Ascending aorta (tissue), 2 donors: ENCODE measurements around the gene PPP6R3. TPM values are rescaled to one million over a fixed set of nuclear protein-coding genes. Genes with fewer than 3 reads are reported as not detected.

Experiments used
- DNase-seq, 2 donors: peaks; one replicate each; pipeline ENCODE4 v3.0.0-alpha.2; 2019; ENCODE audit warnings: low spot score in 2 of 2
- H3K27ac ChIP-seq, 2 donors: fragments of 200-600 bp; sonication (generic); one replicate each; pipeline ENCODE4 v1.5.1; 2016 to 2017; ENCODE audit warnings: mild to moderate bottlenecking in 1 of 2
- H3K27me3 ChIP-seq: fragments of 200-600 bp; sonication (generic); one replicate; pipeline ENCODE4 v1.5.1; 2017
- H3K36me3 ChIP-seq, 2 donors: fragments of 200-600 bp; sonication (generic); one replicate each; pipeline ENCODE4 v1.5.1; 2016
- H3K4me1 ChIP-seq, 2 donors: fragments of 200-600 bp; sonication (generic); one replicate each; pipeline ENCODE4 v1.5.1; 2016 to 2017; ENCODE audit warnings: mild to moderate bottlenecking in 1 of 2
- H3K4me3 ChIP-seq, 2 donors: fragments of 200-600 bp; sonication (generic); one replicate each; pipeline ENCODE4 v1.5.1; 2016 to 2017; ENCODE audit warnings: mild to moderate bottlenecking in 1 of 2
- H3K9me3 ChIP-seq, 2 donors: fragments of 200-600 bp; sonication (generic); one replicate each; pipeline ENCODE4 v1.5.1; 2016
- intact Hi-C: fragments of 100-400 bp; cut with DNase I; formaldehyde crosslinking; loops from one replicate; pipeline ENCODE4 v1.15.1; 2023
- total RNA-seq: library from RNA; depleted of rRNA; stranded (reverse); fragments of >200 nt; gene quantifications from one replicate; pipeline ENCODE4 v1.1.0, GENCODE V29; 2016
- TF ChIP-seq, protein P1 (sequence below), 3 experiments: fragments of 200-600 bp in 2 of 3; fragments of 450-650 bp in 1 of 3; sonication (generic) in 2 of 3; IDR thresholded peaks; one replicate each; pipeline ENCODE4 v1.5.1; 2016 to 2019; ENCODE audit warnings: antibody characterized with exemption in 3 of 3, mild to moderate bottlenecking in 1 of 3, moderate library complexity in 1 of 3

PPP6R3 gene
- total RNA-seq, 1 donor from 2014 or later, result 94.7 TPM

GRCh38 chr11:68575025-68575665 lies 114.6 kb downstream of the PPP6R3 start:
- TF ChIP-seq, protein P1, sequence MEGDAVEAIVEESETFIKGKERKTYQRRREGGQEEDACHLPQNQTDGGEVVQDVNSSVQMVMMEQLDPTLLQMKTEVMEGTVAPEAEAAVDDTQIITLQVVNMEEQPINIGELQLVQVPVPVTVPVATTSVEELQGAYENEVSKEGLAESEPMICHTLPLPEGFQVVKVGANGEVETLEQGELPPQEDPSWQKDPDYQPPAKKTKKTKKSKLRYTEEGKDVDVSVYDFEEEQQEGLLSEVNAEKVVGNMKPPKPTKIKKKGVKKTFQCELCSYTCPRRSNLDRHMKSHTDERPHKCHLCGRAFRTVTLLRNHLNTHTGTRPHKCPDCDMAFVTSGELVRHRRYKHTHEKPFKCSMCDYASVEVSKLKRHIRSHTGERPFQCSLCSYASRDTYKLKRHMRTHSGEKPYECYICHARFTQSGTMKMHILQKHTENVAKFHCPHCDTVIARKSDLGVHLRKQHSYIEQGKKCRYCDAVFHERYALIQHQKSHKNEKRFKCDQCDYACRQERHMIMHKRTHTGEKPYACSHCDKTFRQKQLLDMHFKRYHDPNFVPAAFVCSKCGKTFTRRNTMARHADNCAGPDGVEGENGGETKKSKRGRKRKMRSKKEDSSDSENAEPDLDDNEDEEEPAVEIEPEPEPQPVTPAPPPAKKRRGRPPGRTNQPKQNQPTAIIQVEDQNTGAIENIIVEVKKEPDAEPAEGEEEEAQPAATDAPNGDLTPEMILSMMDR (IDR thresholded peaks at IDR 0.05), result no peak
- DNase-seq, result no peak
- intact Hi-C loops, result no loop called here
- H3K9me3 ChIP-seq, result no peaks in the 10 kb centered on the region
- no peak overlapping the region for H3K27ac ChIP-seq
- peaks cover 53 to 70% of the 10 kb centered on the region in 2 donors for H3K36me3 ChIP-seq
- no peak overlapping the region for H3K4me3 ChIP-seq
- H3K4me1 ChIP-seq, result peaks cover 0 to 5% of the 10 kb centered on the region in 2 donors
- no peaks in the 10 kb centered on the region for H3K27me3 ChIP-seq

- H3K4me3 ChIP-seq, result no peak overlapping the region
- peaks cover 28 to 37% of the 10 kb centered on the region in 2 donors for H3K36me3 ChIP-seq
- intact Hi-C loops, result no loop called here
- no peak for DNase-seq
- no peaks in the 10 kb centered on the region for H3K9me3 ChIP-seq
- H3K4me1 ChIP-seq, result peaks cover 17 to 28% of the 10 kb centered on the region in 2 donors
- H3K27me3 ChIP-seq, result no peaks in the 10 kb centered on the region
- TF ChIP-seq, protein P1 (IDR thresholded peaks at IDR 0.05), result no peak
- H3K27ac ChIP-seq, result no peak overlapping the region
These were observed 118.9 kb downstream of the PPP6R3 start for GRCh38 chr11:68579455-68579854.

GRCh38 chr11:68581439-68581838 lies 120.9 kb downstream of the PPP6R3 start:
- Histone ChIP-seq H3K36me3 (peaks cover 24 to 33% of the 10 kb centered on the region in 2 donors), H3K27ac (peak overlapping the region; percentile 50 to 75), H3K4me1 (peaks cover 17 to 28% of the 10 kb centered on the region in 2 donors), H3K4me3 (no peak overlapping the region), H3K9me3 (no peaks in the 10 kb centered on the region), H3K27me3 (no peaks in the 10 kb centered on the region)
- no peak for DNase-seq
- TF ChIP-seq, protein P1 (IDR thresholded peaks at IDR 0.05), result no peak
- intact Hi-C loops, result no loop called here

DNA sequence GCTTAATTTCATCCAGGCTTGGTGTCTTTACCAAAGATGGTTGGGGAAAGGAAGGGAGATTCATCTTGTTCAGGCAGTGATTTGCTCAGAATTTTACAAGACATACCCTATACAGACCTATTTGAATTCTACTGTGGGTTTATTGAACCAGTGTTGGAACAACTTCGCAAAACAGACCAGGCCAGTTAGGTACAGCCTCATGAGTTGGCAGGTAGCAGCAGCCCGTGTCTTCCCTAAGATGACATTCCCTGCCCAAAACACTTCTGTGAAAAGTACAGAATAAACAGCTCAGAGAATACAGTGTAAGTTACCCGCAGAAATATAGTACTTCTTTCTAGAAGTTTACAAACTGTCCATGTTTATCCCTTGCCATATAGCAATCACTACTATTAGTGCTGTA lies 121.3 kb downstream of the PPP6R3 start:
- H3K27me3 ChIP-seq, result no peaks in the 10 kb centered on the region
- DNase-seq, result no peak
- H3K4me3 ChIP-seq, result no peak overlapping the region
- intact Hi-C loops, result loop anchor here (2.0 kb wide), 1 partner anchor 121 kb away; the partner anchor contains the start of gene PPP6R3
- no peaks in the 10 kb centered on the region for H3K9me3 ChIP-seq
- TF ChIP-seq, protein P1 (IDR thresholded peaks at IDR 0.05), result no peak
- peak overlapping the region; percentile 50 to 75 for H3K27ac ChIP-seq
- peaks cover 20 to 34% of the 10 kb centered on the region in 2 donors for H3K36me3 ChIP-seq
- H3K4me1 ChIP-seq, result peaks cover 17 to 28% of the 10 kb centered on the region in 2 donors

DNA sequence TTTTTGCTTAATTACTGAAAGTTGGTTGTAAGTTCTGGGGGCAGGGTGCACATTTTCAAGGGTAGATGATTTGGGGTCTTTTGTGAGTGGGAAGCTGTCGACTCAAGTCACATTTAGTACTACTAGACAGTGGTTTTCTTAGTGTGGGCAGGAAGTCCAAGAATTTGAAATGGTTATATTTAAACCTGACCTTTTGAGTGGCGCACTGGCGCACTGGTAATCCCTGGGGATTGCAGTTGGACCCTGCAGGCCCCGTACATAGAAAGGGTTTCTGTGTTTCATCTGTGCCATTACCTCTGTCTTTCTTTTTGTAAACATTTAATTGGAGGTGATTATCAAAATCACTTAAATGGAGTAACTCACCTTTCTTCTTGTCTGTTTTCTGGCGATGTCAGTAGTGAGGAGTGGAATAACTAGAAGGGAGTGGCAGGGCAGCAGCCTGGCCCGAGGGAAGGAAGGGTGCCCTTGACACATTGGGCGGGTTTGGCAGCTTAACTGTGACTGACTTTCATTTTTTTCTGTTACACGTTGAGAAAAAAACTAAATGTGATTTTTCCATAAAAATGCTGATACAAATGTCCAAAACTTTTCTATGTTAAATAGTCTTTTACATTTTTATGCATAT lies 122.0 kb downstream of the PPP6R3 start:
- H3K36me3 ChIP-seq, result peaks cover 20 to 32% of the 10 kb centered on the region in 2 donors
- no peak for DNase-seq
- peak overlapping the region; percentile 50 to 75 for H3K27ac ChIP-seq
- H3K27me3 ChIP-seq, result no peaks in the 10 kb centered on the region
- TF ChIP-seq, protein P1 (IDR thresholded peaks at IDR 0.05), result no peak
- intact Hi-C loops, result loop anchor here (2.0 kb wide), 1 partner anchor 122 kb away; the partner anchor contains the start of gene PPP6R3
- H3K4me3 ChIP-seq, result peak overlapping the region in 1 of 2 donors; percentile 29
- H3K4me1 ChIP-seq, result peaks cover 17 to 28% of the 10 kb centered on the region in 2 donors
- no peaks in the 10 kb centered on the region for H3K9me3 ChIP-seq
